Caco-2 (cell line): ENCODE measurements around the gene SMARCB1. TPM values are rescaled to one million over a fixed set of nuclear protein-coding genes. Genes with fewer than 3 reads are reported as not detected.

Experiments
- BruUV-seq: library from RNA; stranded (reverse); fragments of 400-500 nt; replicated peaks from 2 replicates; lab custom pipeline; 2021; lab: Mats Ljungman, UMichigan
- CTCF ChIA-PET: fragments of 300-600 bp; sonication (Branson Sonifier 250); formaldehyde crosslinking; loops from one replicate; lab custom pipeline; 2022; ENCODE audit warnings: antibody characterized with exemption; lab: Charles Lee
- POLR2A ChIA-PET: fragments of 300-600 bp; sonication (Branson Sonifier 250); formaldehyde crosslinking; loops from one replicate; lab custom pipeline; 2022; ENCODE audit warnings: antibody characterized with exemption; lab: Charles Lee
- DNase-seq, 2 experiments: peaks; one replicate each; pipeline versions ENCODE4 v3.0.0 to v3.0.0-alpha.2; 2020 to 2022
- H3K27me3 ChIP-seq: replicated peaks from 2 replicates; pipeline ENCODE4 v1.6.0; 2011; ENCODE audit warnings: low read length; ENCODE audit not compliant: control insufficient read depth, insufficient read depth
- H3K36me3 ChIP-seq: 2 replicates; pipeline ENCODE4 v1.5.1; 2011; ENCODE audit warnings: low read length; ENCODE audit not compliant: control insufficient read depth, insufficient read depth
- H3K4me1 ChIP-seq: fragments of 250-450 bp; sonication (Bioruptor Pico); 2 replicates; pipeline ENCODE4 v1.5.1; 2020; ENCODE audit warnings: mild to moderate bottlenecking
- H3K4me3 ChIP-seq: 2 replicates; pipeline ENCODE4 v1.5.1; 2011; ENCODE audit warnings: low read depth, mild to moderate bottlenecking, control low read depth, low read length
- H3K9me3 ChIP-seq: fragments of 250-450 bp; sonication (Bioruptor Pico); 2 replicates; pipeline ENCODE4 v1.5.1; 2020; ENCODE audit warnings: mild to moderate bottlenecking, moderate library complexity
- H3K27ac Mint-ChIP-seq: one replicate; pipeline ENCODE4 v1.8.0; 2022; ENCODE audit warnings: mixed read lengths; ENCODE audit not compliant: unreplicated experiment
- H3K27me3 Mint-ChIP-seq: one replicate; pipeline ENCODE4 v1.8.0; 2022; ENCODE audit warnings: mixed read lengths; ENCODE audit not compliant: insufficient read depth, unreplicated experiment
- H3K36me3 Mint-ChIP-seq: one replicate; pipeline ENCODE4 v1.8.0; 2022; ENCODE audit warnings: mild to moderate bottlenecking, mixed read lengths; ENCODE audit not compliant: insufficient read depth, unreplicated experiment
- H3K4me1 Mint-ChIP-seq: one replicate; pipeline ENCODE4 v1.8.0; 2022; ENCODE audit warnings: low read depth, mixed read lengths; ENCODE audit not compliant: unreplicated experiment
- H3K4me3 Mint-ChIP-seq: one replicate; pipeline ENCODE4 v1.8.0; 2022; ENCODE audit warnings: mild to moderate bottlenecking, moderate library complexity, mixed read lengths; ENCODE audit not compliant: unreplicated experiment
- H3K9me3 Mint-ChIP-seq: one replicate; pipeline ENCODE4 v1.8.0; 2022; ENCODE audit warnings: mixed read lengths; ENCODE audit not compliant: unreplicated experiment
- intact Hi-C: fragments of 100-400 bp; cut with micrococcal nuclease; formaldehyde crosslinking; loops from one replicate; pipeline ENCODE4 v1.10.0; 2022; ENCODE audit not compliant: unreplicated experiment
- total RNA-seq: library from RNA; stranded (reverse); gene quantifications from 2 replicates; pipeline ENCODE4 v1.2.3, GENCODE V29; 2022
- TF ChIP-seq, protein P1 (sequence below), 2 experiments: fragments of 200-600 bp in 1 of 2; IDR thresholded peaks; 1 replicate in 1 of 2; 2 replicates in 1 of 2; pipeline versions ENCODE4 v1.5.1 to v1.8.0; 2011 to 2022; ENCODE audit warnings: antibody characterized with exemption in 1 of 2, control low read depth in 1 of 2, inconsistent platforms in 1 of 2, low read depth in 1 of 2, low read length in 1 of 2, mild to moderate bottlenecking in 1 of 2, moderate library complexity in 1 of 2; ENCODE audit not compliant: insufficient read depth in 1 of 2, severe bottlenecking in 1 of 2, unreplicated experiment in 1 of 2

The SMARCB1 gene
- total RNA-seq, 1 experiment from 2014 or later = 157 TPM

DNA sequence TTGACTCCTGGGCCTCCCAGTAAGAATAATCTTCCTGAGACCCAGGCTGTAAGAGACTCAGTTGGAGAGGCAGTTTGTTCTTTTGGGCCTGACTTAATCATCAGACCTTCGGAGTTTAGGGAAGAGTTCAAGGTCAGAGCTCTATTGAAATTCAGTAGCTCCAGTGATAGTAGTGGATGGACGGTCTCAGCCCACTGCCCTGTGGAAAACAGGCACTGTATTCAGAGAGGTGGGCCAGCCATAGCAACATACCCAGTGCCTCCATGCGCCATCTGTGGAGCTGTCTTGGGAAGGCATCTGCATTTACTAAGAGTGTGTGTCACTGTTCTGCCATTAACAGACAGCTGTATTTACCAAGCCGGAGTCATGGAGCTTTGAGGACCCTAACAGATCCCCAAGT is 2.9 kb downstream of the SMARCB1 start:
- peaks cover 34% of the 10 kb centered on the region for H3K36me3 Mint-ChIP-seq

DNA sequence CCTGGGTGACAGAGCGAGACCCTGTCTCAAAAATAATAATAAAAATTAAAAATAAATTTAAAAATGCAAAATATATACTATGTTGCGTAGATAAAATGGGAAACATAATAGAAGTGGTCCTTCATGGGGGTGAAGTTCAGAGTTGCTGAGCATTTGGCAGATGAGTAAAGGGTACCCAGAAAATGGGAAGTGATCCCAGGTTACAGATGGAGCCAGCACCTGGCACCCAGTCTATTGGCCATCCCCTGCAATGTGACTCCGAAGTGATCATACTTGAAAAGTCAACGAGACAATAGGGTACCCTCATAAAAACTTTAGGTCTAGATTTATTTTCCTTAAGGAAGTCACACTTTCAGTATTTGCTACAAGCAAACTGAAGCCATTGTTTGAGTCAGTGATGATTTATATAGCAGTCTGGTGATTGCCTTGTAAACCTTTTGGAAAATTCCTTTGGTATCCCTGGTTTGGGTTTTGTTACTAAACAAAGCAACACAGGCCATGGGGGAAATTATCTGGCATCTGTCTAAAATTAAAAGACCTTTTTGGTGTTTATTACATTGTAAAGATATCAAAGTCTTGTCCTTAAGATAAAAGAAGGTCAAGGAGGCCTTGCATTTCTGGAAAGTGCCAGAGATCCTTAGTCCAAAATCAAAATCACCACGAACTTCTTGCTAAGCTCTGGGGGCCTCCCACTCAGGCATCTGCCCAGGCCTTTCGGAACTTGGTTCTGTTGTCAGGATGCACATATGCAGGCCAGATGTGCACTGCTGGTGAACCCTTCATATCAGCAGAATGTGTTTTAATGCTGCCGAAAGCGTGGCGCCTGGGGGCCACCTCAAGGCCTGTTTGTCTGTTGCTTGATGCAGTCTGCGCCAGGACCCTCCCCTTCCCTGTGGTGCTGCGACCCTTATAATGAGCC is 4.3 kb downstream of the SMARCB1 start:
- peaks cover 1% of the 10 kb centered on the region; the same call in 1 of the 2 replicates for H3K36me3 ChIP-seq
- DNase-seq = no peak
- no peaks in the 10 kb centered on the region for H3K9me3 Mint-ChIP-seq
- H3K4me1 Mint-ChIP-seq = no peaks in the 10 kb centered on the region
- H3K4me1 ChIP-seq = peaks cover 5% of the 10 kb centered on the region
- BruUV-seq = no TSS peak
- intact Hi-C loops = no loop called here
- CTCF ChIA-PET = no interaction called here
- H3K9me3 ChIP-seq = no peaks in the 10 kb centered on the region
- no peaks in the 10 kb centered on the region for H3K27me3 ChIP-seq
- no peaks in the 10 kb centered on the region for H3K27me3 Mint-ChIP-seq
- no peak overlapping the region for H3K27ac Mint-ChIP-seq
- POLR2A ChIA-PET = no interaction called here
- peaks cover 48% of the 10 kb centered on the region for H3K36me3 Mint-ChIP-seq
- TF ChIP-seq, protein P1, sequence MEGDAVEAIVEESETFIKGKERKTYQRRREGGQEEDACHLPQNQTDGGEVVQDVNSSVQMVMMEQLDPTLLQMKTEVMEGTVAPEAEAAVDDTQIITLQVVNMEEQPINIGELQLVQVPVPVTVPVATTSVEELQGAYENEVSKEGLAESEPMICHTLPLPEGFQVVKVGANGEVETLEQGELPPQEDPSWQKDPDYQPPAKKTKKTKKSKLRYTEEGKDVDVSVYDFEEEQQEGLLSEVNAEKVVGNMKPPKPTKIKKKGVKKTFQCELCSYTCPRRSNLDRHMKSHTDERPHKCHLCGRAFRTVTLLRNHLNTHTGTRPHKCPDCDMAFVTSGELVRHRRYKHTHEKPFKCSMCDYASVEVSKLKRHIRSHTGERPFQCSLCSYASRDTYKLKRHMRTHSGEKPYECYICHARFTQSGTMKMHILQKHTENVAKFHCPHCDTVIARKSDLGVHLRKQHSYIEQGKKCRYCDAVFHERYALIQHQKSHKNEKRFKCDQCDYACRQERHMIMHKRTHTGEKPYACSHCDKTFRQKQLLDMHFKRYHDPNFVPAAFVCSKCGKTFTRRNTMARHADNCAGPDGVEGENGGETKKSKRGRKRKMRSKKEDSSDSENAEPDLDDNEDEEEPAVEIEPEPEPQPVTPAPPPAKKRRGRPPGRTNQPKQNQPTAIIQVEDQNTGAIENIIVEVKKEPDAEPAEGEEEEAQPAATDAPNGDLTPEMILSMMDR (IDR thresholded peaks at IDR 0.05; ENCODE audit: insufficient read depth in 1 of 2, low read depth in 1 of 2, low read length in 1 of 2, severe bottlenecking in 1 of 2, unreplicated experiment in 1 of 2) = no peak
- H3K4me3 ChIP-seq = no peak overlapping the region
- no peak overlapping the region for H3K4me3 Mint-ChIP-seq

More for the DNA sequence above, 2.9 kb downstream of the SMARCB1 start:
- intact Hi-C loops = no loop called here
- TF ChIP-seq, protein P1 (IDR thresholded peaks at IDR 0.05; ENCODE audit: insufficient read depth in 1 of 2, low read depth in 1 of 2, low read length in 1 of 2, severe bottlenecking in 1 of 2, unreplicated experiment in 1 of 2) = peak in 1 of 2 experiments; percentile 9
- no peaks in the 10 kb centered on the region for H3K4me1 Mint-ChIP-seq
- no peaks in the 10 kb centered on the region for H3K27me3 ChIP-seq
- ChIA-PET POLR2A (no interaction called here), CTCF (interaction anchor here (1.2 kb wide), 1 partner anchor 18 kb away, joined by 4 read pairs; no protein-coding TSS in a partner anchor)
- H3K4me3 Mint-ChIP-seq = no peak overlapping the region
- H3K27me3 Mint-ChIP-seq = no peaks in the 10 kb centered on the region
- no peak overlapping the region for H3K4me3 ChIP-seq
- BruUV-seq = no TSS peak
- peaks cover 1% of the 10 kb centered on the region; the same call in 1 of the 2 replicates for H3K36me3 ChIP-seq
- no peaks in the 10 kb centered on the region for H3K9me3 Mint-ChIP-seq
- peak overlapping the region; percentile 26 for H3K27ac Mint-ChIP-seq
- no peak for DNase-seq
- H3K9me3 ChIP-seq = no peaks in the 10 kb centered on the region
- H3K4me1 ChIP-seq = peaks cover 5% of the 10 kb centered on the region

DNA sequence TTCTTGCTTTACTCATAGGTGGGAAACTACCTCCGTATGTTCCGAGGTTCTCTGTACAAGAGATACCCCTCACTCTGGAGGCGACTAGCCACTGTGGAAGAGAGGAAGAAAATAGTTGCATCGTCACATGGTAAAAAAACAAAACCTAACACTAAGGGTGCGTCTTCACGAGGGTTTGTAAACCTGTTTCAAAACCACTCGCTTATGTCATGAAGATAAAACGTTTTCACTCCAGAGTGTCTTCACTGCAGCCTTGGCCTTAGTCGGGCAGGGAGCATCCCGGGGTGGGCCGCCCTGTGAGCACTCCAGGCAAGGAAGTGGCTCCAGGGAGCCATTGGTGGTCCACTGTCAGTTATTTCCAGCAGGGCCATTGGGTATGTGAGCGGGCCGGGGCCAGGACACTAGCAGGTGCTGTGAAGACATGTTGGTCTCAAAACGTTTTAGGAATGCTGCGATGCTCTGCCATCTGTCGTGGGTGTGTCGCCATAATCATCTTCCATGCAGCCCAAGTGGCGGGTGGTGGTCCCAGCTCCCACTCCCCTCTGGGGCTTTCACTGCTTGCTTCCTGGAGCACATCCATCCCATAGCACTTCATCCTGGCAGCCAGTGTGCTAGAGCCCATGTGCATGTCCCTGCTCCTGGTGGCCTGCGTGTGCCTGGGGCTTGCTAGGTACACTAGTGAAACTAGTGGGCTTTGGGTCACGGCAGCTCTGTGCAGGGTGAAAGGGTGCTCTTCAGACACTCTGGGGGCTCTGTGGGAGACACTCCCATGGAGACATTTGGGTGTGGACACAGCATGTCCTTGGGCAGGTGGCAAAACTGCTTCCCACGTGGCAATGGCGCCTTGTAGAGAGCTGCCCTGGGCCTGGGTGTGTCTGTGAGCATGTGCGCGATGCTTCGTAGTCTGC is 5.2 kb downstream of the SMARCB1 start:
- intact Hi-C loops = no loop called here
- ChIA-PET CTCF (interaction anchor here (0.6 kb wide), 1 partner anchor 21 kb away, joined by 4 read pairs; no protein-coding TSS in a partner anchor), POLR2A (interaction anchor here (1.2 kb wide), 1 partner anchor 19 kb away, joined by 3 read pairs; the partner anchor contains the start of gene MMP11)
- no peaks in the 10 kb centered on the region for H3K27me3 ChIP-seq
- no peak overlapping the region for H3K4me3 Mint-ChIP-seq
- no TSS peak for BruUV-seq
- H3K27me3 Mint-ChIP-seq = no peaks in the 10 kb centered on the region
- no peaks in the 10 kb centered on the region for H3K4me1 Mint-ChIP-seq
- H3K36me3 Mint-ChIP-seq = peaks cover 58% of the 10 kb centered on the region
- no peak overlapping the region for H3K27ac Mint-ChIP-seq
- no peak overlapping the region for H3K4me3 ChIP-seq
- no peaks in the 10 kb centered on the region for H3K4me1 ChIP-seq
- no peaks in the 10 kb centered on the region for H3K9me3 Mint-ChIP-seq
- no peaks in the 10 kb centered on the region for H3K9me3 ChIP-seq
- DNase-seq = no peak
- TF ChIP-seq, protein P1 (IDR thresholded peaks at IDR 0.05; ENCODE audit: insufficient read depth in 1 of 2, low read depth in 1 of 2, low read length in 1 of 2, severe bottlenecking in 1 of 2, unreplicated experiment in 1 of 2) = no peak
- peaks cover 3% of the 10 kb centered on the region; the same call in 1 of the 2 replicates for H3K36me3 ChIP-seq
